Gastroesophageal sphincter (tissue), 4 donors: ENCODE data around the gene ZNF300. TPM values are rescaled to one million over a fixed set of nuclear protein-coding genes. Genes with fewer than 3 reads are reported as not detected.
"Not testable (repeated sequence)": the region's sequence is repeated elsewhere in the genome, so short reads cannot be mapped to it uniquely, and the experiment has no call there.

Experiments used
- ATAC-seq: fragments of 150-250 bp; one replicate; pipeline ENCODE4 v1.9.1; 2016; ENCODE audit warnings: mild to moderate bottlenecking, moderate library complexity
- H3K27ac ChIP-seq, 4 donors: fragments of 200-600 bp; sonication (generic) in 3 of 4; 1 replicate in 3 of 4; 2 replicates in 1 of 4; pipeline ENCODE4 v1.5.1; 2016 to 2019
- H3K27me3 ChIP-seq: fragments of 200-600 bp; sonication (generic); one replicate; pipeline ENCODE4 v1.5.1; 2019
- H3K36me3 ChIP-seq, 2 donors: fragments of 200-600 bp; sonication (generic); one replicate each; pipeline ENCODE4 v1.5.1; 2019; ENCODE audit warnings: control low read depth in 1 of 2
- H3K4me1 ChIP-seq, 3 donors: fragments of 200-600 bp; sonication (generic); 1 replicate in 2 of 3; 2 replicates in 1 of 3; pipeline ENCODE4 v1.5.1; 2016 to 2019; ENCODE audit warnings: control low read depth in 2 of 3
- H3K4me3 ChIP-seq, 2 donors: fragments of 200-600 bp; sonication (generic); one replicate each; pipeline ENCODE4 v1.5.1; 2019; ENCODE audit warnings: mild to moderate bottlenecking in 1 of 2, moderate library complexity in 1 of 2
- H3K9me3 ChIP-seq, 3 donors: fragments of 200-600 bp; sonication (generic); one replicate each; pipeline ENCODE4 v1.5.1; 2017 to 2019; ENCODE audit warnings: control low read depth in 2 of 3
- EP300 ChIP-seq: sonication (generic); formaldehyde crosslinking; IDR thresholded peaks from one replicate; pipeline ENCODE4 v1.6.1; 2017; ENCODE audit warnings: antibody characterized with exemption, mild to moderate bottlenecking
- POLR2A ChIP-seq, 2 donors: fragments of 450-650 bp; IDR thresholded peaks; one replicate each; pipeline ENCODE4 v1.6.1; 2017; ENCODE audit warnings: antibody characterized with exemption in 2 of 2, mild to moderate bottlenecking in 2 of 2, moderate library complexity in 1 of 2
- POLR2AphosphoS5 ChIP-seq: sonication (generic); formaldehyde crosslinking; IDR thresholded peaks from one replicate; pipeline ENCODE4 v1.6.1; 2017; ENCODE audit warnings: antibody characterized with exemption
- WGBS, 2 donors: methylation state at CpG; one replicate each; pipeline ENCODE4 v1.1.5; 2018; ENCODE audit warnings: low coverage in 1 of 2; 5-methylcytosine and 5-hydroxymethylcytosine counted together
- total RNA-seq, 4 donors: library from RNA; depleted of rRNA; stranded (reverse); fragments of >200 nt; gene quantifications; one replicate each; pipeline ENCODE4 v1.1.0, GENCODE V29; 2016
- TF ChIP-seq, protein P1 (sequence below), 4 experiments: fragments of 200-600 bp in 2 of 4; fragments of 450-650 bp in 2 of 4; sonication (generic) in 1 of 4; IDR thresholded peaks; one replicate each; pipeline ENCODE4 v1.5.1; 2017 to 2019; ENCODE audit warnings: antibody characterized with exemption in 4 of 4, mild to moderate bottlenecking in 2 of 4, moderate library complexity in 2 of 4

Gene ZNF300
- total RNA-seq, 4 donors from 2014 or later = 1.7 to 6.5 (median 2.8) TPM

DNA sequence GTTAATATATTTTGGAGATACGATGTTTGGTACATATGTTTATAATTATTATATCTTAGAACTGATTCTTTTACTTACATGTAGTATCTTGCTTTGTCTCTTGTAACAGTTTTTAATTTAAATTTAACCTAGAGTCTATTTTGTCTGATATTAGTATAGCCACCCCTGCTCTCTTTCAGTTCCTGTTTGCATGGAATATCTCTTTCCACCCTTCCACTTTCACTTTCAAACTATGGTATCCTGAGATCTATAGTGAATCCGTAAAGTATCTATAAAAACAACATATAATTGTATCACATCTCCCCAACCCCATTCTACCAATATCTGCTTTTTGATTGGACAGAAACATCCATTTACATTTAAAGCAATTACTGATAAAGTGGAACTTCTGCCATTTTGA lies 51.2 kb downstream of the ZNF300 start:
- no peak for ATAC-seq
- TF ChIP-seq, protein P1, sequence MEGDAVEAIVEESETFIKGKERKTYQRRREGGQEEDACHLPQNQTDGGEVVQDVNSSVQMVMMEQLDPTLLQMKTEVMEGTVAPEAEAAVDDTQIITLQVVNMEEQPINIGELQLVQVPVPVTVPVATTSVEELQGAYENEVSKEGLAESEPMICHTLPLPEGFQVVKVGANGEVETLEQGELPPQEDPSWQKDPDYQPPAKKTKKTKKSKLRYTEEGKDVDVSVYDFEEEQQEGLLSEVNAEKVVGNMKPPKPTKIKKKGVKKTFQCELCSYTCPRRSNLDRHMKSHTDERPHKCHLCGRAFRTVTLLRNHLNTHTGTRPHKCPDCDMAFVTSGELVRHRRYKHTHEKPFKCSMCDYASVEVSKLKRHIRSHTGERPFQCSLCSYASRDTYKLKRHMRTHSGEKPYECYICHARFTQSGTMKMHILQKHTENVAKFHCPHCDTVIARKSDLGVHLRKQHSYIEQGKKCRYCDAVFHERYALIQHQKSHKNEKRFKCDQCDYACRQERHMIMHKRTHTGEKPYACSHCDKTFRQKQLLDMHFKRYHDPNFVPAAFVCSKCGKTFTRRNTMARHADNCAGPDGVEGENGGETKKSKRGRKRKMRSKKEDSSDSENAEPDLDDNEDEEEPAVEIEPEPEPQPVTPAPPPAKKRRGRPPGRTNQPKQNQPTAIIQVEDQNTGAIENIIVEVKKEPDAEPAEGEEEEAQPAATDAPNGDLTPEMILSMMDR (IDR thresholded peaks at IDR 0.05) = no peak
- TF ChIP-seq POLR2AphosphoS5 = no peak
- TF ChIP-seq POLR2A (IDR thresholded peaks at IDR 0.05) = no peak
- TF ChIP-seq EP300 = no peak
- peaks cover 2% of the 10 kb centered on the region for H3K27me3 ChIP-seq
- H3K36me3 ChIP-seq = no peaks in the 10 kb centered on the region
- WGBS, 2 donors = 79 to 87% methylated on average over 2 of the region's 2 CpGs
- no peaks in the 10 kb centered on the region for H3K4me1 ChIP-seq
- H3K9me3 ChIP-seq = no peaks in the 10 kb centered on the region
- no peak overlapping the region for H3K27ac ChIP-seq
- no peak overlapping the region for H3K4me3 ChIP-seq

DNA sequence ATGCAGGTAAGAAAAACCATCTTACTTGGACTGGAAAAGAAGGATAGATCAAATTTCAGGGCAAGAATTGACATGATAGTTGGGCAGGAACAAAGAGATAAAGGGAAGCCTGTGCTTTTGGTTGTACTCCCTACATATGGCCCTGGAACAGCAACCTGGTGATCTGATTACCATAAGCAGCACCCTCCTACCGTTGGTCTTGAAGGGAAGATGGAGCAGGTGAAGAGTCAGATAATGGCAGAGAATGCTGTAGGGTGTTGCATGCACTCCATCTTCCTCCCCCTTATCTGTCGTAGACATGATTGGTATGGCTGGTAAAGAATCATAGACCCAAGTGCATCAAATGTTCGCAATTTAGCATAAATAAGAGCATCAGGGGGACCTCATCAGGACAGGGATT lies 53.7 kb downstream of the ZNF300 start:
- 51 to 75% methylated on average over 2 to 3 of the region's 3 CpGs for WGBS, 2 donors
- H3K4me3 ChIP-seq = no peak overlapping the region
- no peaks in the 10 kb centered on the region for H3K9me3 ChIP-seq
- no peak for ATAC-seq
- no peak overlapping the region for H3K27ac ChIP-seq
- peaks cover 0 to 4% (median 0%) of the 10 kb centered on the region in 3 donors for H3K4me1 ChIP-seq
- no peaks in the 10 kb centered on the region for H3K36me3 ChIP-seq
- TF ChIP-seq, protein P1 (IDR thresholded peaks at IDR 0.05) = no peak
- TF ChIP-seq POLR2A (IDR thresholded peaks at IDR 0.05) (no peak), EP300 (no peak), POLR2AphosphoS5 (no peak)
- peaks cover 4% of the 10 kb centered on the region for H3K27me3 ChIP-seq

DNA sequence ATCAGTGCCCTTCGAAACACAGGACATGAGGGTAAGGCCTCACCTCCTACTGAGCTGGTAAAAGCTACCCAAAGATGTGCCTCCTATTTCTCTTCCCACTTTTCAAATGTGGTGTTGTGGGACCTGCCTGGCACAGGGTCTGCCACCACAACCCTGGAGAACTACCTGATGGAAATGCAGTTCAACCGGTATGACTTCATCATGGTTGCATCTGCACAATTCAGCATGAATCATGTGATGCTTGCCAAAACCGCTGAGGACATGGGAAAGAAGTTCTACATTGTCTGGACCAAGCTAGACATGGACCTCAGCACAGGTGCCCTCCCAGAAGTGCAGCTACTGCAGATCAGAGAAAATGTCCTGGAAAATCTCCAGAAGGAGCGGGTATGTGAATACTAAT lies 56.5 kb downstream of the ZNF300 start:
- H3K4me3 ChIP-seq = no peak overlapping the region
- peaks cover 4% of the 10 kb centered on the region for H3K27me3 ChIP-seq
- H3K4me1 ChIP-seq = peaks cover 0 to 4% (median 0%) of the 10 kb centered on the region in 3 donors
- H3K9me3 ChIP-seq = no peaks in the 10 kb centered on the region
- WGBS, 2 donors = 74 to 87% methylated on average over 3 of the region's 4 CpGs
- H3K36me3 ChIP-seq = no peaks in the 10 kb centered on the region
- H3K27ac ChIP-seq = no peak overlapping the region
- TF ChIP-seq, protein P1 (IDR thresholded peaks at IDR 0.05) = no peak
- TF ChIP-seq POLR2AphosphoS5 = no peak
- TF ChIP-seq EP300 = no peak
- no peak for TF ChIP-seq POLR2A (IDR thresholded peaks at IDR 0.05)
- ATAC-seq = no peak

GRCh38 chr5:150847334-150847695 lies 57.5 kb downstream of the ZNF300 start:
- H3K9me3 ChIP-seq = no peaks in the 10 kb centered on the region
- no peak for ATAC-seq
- TF ChIP-seq EP300 = no peak
- TF ChIP-seq, protein P1 (IDR thresholded peaks at IDR 0.05) = peak in 1 of 4 experiments; percentile 6
- no peak for TF ChIP-seq POLR2A (IDR thresholded peaks at IDR 0.05)
- TF ChIP-seq POLR2AphosphoS5 = no peak
- no peak overlapping the region for H3K27ac ChIP-seq
- WGBS, 2 donors = 6 to 41% methylated on average over 2 to 4 of the region's 5 CpGs
- no peaks in the 10 kb centered on the region for H3K36me3 ChIP-seq
- H3K27me3 ChIP-seq = peaks cover 4% of the 10 kb centered on the region
- H3K4me1 ChIP-seq = peaks cover 0 to 4% (median 0%) of the 10 kb centered on the region in 3 donors
- H3K4me3 ChIP-seq = no peak overlapping the region

GRCh38 chr5:150846654-150847333 lies 58.0 kb downstream of the ZNF300 start:
- H3K4me1 ChIP-seq = peaks cover 0 to 4% (median 0%) of the 10 kb centered on the region in 3 donors
- no peak overlapping the region for H3K4me3 ChIP-seq
- no peak overlapping the region for H3K27ac ChIP-seq
- ATAC-seq = peak; percentile 82
- WGBS, 2 donors = 21 to 42% methylated on average over 4 to 13 of the region's 22 CpGs
- H3K36me3 ChIP-seq = no peaks in the 10 kb centered on the region
- TF ChIP-seq, protein P1 (IDR thresholded peaks at IDR 0.05) = peak; percentile 46 to 79 (median 75)
- TF ChIP-seq POLR2AphosphoS5 = no peak
- no peaks in the 10 kb centered on the region for H3K9me3 ChIP-seq
- H3K27me3 ChIP-seq = peaks cover 4% of the 10 kb centered on the region

DNA sequence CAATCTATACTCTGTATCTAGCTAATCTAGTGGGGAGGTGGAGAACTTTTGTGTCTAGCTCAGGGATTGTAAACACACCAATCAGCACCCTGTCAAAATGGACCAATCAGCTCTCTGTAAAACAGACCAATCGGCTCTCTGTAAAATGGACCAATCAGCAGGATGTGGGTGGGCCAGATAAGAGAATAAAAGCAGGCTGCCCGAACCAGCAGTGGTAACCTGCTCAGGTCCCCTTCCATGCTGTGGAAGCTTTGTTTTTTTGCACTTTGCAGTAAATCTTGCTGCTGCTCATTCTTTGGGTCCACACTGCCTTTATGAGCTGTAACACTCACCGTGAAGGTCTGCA lies 58.5 kb downstream of the ZNF300 start, which contains the start of gene IRGM:
IRGM (plus strand) TSS at position 214 of the 346 bp plus-strand sequence. CDS start 1,603 bp downstream, outside the sequence.
- not testable (repeated sequence) for H3K4me3 ChIP-seq, H3K27me3 ChIP-seq, H3K4me1 ChIP-seq, H3K36me3 ChIP-seq, H3K9me3 ChIP-seq, H3K27ac ChIP-seq, ATAC-seq
- WGBS, 2 donors = 67% methylated on average over 1 of the region's 3 CpGs; no CpG with 5 or more reads in 1 of the 2 donors

DNA sequence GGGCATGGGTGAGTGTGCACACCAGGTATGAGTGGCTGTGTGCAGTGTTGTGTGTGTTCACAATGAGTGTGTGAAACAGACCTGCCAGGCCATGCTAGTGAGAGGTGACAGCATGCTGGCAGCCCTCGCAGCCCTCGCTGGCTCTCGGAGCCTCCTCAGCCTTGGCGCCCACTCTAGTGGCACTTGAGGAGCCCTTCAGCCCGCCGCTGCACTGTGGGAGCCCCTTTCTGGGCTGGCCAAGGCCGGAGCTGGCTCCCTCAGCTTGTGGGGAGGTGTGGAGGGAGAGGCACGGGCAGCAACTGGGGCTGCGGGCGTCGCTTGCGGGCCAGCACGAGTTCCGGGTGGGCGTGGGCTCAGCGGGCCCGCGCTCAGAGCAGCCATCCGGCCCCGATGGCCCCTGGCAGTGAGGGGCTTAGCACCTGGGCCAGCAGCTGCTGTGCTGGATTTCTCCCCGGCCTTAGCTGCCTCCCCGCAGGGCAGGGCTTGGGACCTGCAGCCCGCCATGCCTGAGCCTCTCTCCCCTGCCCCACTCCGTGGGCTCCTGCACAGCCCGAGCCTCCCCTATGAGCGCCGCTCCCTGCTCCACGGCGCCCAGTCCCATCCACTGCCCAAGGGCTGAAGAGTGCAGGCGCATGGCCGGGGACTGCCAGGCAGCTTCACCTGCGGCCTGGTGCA lies 59.5 kb downstream of the ZNF300 start:
- H3K4me3 ChIP-seq, H3K27ac ChIP-seq, H3K9me3 ChIP-seq, H3K36me3 ChIP-seq, H3K27me3 ChIP-seq, H3K4me1 ChIP-seq, ATAC-seq: not testable (repeated sequence)
- WGBS, 2 donors = 92% methylated on average over 2 of the region's 32 CpGs; no CpG with 5 or more reads in 1 of the 2 donors
